HPDE6-E6E7 (cell line): Measurements from ENCODE around the gene SPON2.

ENCODE experiments used
- DNase-seq: peaks from one replicate; pipeline ENCODE4 v3.0.0; 2011; ENCODE audit warnings: missing footprints; ENCODE audit errors: extremely low spot score

The SPON2 gene

DNA sequence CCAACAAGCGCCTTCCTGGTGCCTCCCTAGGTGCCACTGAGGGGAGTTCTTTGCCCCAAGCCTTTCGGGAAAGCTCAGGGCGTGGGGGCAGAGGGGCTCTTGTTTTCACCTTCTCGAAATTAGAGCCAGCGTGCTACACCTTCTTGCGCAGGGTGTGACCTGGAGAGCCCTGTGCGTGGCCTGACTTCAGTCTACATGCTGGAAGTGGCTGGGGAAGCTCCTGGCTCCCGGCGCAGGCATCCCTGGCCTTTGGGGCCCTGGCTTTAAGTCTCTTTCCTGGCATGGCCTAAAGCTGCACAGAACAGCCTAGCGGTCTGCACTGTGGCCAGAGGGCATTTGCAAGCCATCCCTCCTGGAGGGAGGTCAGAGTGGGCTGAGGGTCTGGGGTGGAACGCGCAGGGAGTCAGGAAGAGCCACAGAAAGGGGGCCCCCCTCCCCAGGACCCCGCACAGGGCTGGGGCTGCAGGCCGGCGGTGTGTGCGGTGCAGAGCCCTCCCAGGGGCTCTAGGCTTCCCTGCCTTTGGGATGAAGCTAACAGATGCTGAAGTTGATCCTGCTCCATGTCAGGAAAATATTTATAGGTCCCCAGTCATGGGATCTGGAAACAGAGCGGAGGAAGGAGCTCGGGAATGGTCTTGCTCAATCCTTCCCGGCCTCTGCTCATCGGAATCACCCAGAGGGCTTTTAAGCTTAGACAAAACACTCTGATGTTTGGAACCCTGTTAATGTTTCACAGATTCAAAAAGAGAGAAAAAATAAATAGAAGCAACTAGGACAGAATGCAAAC is 781 bp upstream of the SPON2 start:
- DNase-seq = no peak

DNA sequence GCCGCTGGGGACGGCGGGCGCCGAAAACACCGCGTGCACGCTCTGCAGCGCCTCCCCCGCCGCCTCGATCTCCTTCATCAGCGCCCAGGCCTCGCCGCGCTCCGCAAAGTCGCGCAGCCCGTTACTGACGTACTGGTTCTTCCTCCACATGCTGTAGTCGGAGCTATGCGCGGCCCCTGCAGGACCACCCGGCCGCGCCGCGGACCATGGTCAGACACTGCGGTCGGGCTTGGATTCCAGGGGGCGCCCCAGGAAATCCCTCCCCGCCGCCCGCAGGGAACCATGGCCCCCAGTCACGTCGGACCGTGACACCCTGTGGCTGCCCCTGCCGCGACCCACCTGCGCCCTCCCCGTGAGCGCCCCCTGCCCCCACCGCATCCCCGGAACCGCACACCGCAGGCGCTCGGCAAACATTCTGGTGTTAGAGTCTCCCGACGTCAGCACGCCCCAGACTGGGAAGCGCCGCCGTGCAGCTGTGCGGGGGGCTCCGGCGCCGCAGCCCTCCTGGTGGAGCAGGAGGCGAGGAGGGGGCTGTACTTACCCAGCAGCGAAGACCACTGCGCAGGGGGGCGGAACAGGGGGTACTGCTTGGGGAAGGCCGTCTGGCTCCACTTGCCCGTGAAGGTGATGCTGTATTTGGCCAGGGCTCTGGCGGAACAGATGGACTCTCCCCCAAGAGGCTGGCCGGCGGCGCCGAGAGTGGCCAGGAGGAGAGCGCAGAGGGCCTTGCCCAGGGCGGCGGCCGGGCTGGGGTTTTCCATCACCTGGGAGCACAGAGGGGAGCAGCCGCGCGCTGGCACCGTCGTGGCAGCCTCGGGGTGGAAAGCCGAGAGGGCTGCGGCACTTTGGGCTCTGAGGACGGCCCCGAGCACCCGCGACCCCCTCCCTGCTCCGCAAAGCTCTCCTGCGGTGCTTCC is 814 bp downstream of the SPON2 start:
- no peak for DNase-seq

DNA sequence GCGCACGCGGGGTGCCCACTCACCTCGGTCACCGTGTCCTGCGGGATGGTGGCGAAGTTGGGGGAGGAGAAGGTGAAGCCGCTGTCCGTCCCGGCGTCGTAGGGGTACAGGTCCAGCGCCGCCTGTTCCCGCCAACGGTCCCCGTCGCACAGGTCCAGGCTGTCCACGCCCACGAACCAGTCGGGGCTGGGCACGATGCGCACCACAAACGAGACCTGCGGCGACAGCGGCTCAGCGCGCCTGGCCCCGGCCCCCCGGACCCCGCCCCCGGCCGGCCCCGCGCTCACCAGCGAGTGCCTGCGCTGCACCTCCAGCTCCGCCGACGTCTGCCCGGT is 1.4 kb downstream of the SPON2 start:
- no peak for DNase-seq

DNA sequence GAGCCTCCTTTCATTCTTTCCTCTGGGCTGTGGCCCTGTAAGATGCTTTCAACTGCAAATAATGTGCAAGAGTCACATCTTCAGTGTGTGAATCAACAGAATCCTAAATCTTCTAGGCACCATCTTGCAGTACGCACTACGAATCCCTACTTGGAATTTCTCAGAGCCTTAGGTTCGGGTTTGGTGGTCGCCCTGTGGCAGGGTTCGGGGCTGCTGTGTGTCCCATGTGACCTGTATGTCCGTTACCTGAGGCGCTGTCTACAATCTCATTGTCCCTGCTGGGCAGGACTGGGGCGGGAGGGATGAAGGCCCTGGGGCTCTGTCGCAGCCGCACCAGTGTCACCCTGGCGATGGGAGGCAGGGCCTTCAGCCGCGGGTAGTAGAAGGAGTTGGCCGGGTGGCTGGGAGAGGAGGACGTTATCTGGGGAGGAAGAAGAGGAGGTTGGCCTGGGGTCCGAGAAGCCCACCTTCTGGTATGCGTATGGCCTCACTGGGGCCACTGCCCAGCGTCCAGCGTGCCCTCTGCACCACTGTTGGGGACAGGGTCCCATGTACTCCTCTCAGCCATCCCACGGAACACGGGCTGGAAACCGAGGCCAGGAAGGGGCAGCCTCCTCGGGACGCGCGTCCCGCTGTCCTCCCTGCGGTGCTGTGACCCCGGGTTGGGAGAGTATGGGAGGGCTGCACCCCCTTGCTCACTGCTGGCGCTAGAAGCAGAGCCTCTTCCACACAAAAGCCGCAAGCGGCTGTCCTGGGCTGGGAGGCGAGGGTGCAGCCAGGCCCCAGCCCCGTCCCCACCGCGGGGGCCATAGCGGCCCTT is 2.0 kb downstream of the SPON2 start:
- DNase-seq = no peak

DNA sequence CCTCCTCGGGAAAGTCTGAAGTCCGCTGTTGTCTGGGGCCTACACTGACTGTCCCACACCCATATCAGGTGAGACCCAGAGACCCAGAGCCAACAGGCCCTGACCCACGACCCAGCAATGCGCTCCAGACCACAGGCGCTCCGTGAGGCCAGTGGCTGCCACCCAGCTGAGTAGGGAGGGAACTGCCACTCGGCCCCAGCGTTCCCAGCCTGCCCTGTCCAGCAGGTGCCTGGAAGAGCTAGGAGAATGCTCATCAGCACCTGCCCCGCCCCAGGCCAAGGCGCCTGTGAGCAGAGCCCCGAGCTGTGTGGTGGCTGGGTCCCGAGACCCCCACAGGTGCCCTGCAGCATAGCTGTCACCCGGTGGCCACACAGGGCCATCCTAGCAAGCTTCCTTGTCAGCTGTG is 2.7 kb downstream of the SPON2 start:
- DNase-seq = no peak

DNA sequence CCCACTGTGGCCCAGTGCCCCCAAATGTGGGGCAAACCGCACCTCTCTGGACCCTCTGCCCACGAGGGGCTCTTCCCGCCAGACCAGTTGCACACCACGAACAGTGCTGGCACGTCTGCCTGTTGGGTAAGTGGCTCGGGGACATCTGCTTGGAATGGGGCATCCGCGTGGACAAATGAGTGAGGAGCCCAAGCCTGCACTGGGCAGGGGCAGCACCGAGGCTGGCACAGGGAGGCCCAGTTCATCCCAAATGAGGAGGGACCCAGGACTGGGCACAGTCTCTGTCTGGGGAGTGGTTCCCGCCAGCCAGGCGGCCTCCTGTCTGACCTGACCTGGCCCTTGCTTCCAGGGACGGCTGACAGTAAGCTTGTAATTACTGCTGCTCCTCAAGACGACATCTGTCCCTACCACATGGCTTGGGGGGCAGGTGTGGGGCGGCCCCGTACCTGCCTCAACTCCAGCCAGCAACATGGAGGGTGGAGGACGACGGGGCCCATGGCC is 3.2 kb downstream of the SPON2 start:
- DNase-seq = no peak

DNA sequence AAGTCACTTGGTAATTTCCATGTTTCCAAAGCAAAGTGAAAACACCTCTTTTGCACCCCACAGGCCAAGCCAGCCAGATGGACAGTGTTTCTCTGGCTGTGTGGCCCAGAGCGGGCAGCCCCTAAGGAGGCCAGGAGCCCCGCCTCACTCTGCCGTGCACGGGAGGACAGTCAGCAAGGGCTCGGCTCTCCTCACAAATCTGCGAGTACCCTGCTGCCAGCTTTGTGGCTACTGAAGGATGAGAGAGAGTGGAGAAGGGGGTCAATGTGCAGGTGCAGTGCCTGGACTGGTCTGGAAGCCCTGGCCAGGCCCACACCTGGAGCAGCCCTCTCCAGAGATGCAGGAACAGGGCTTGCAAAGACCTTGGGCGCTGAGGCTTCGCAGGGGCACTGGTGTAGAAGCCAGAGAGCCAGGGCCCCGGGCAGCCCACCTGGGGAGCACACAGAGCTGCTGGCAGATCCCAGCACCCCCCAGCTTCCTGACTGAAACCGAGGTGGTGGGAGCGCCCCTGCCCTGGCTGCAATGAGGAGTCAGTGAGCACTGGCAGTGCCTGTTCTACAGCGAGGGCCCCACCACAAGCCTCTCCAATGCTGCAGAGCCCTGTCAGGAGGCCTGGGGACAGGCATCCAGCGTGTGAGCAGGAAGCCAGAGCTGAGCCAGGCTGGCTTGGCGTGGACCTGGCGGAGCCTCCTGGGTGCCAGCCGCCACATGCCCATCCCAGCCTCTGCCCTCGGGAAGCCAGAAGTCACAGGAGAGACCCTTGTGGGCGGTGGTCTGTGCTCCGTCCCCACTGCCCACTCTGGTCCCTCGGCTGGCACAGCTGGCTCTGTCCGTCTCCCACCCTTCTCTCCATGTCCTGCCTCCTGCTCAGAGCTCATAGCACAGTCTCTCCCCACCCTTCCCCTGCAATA is 3.9 kb downstream of the SPON2 start:
- DNase-seq = no peak

DNA sequence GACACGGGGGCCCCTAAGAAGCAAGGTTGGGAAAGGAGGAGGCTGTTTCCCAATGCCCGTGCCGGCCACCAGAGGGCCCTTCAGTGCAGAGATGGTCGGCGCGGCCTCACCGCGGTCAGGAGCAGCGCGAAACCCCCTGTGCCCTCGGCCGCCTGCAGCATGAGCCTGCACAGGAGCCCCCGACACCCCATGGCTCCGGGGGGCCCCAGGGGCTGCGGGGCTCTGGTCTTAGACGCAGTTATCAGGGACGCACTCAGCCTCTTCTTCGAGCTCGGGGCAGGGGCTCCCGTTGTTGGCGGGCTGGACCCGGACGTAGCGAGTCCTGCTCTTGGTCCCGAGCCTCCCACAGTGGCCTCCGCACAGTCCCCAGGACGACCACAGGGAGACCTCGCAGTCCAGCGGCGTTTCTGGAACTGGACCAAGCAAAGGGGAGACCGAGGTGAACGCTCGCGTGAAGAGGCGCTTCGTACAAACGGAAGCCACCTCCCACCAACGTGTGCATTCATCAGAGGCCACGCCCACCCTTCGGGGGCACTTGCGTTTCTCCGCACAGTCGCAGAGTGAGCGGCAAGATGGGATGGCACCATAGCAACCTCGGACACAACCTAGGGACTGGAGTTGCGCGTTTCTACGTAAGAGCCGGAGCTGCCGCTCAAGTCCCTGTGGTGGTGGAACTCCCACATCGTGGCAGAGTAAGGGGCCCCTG is 5.0 kb downstream of the SPON2 start:
- DNase-seq = peak; percentile 41

DNA sequence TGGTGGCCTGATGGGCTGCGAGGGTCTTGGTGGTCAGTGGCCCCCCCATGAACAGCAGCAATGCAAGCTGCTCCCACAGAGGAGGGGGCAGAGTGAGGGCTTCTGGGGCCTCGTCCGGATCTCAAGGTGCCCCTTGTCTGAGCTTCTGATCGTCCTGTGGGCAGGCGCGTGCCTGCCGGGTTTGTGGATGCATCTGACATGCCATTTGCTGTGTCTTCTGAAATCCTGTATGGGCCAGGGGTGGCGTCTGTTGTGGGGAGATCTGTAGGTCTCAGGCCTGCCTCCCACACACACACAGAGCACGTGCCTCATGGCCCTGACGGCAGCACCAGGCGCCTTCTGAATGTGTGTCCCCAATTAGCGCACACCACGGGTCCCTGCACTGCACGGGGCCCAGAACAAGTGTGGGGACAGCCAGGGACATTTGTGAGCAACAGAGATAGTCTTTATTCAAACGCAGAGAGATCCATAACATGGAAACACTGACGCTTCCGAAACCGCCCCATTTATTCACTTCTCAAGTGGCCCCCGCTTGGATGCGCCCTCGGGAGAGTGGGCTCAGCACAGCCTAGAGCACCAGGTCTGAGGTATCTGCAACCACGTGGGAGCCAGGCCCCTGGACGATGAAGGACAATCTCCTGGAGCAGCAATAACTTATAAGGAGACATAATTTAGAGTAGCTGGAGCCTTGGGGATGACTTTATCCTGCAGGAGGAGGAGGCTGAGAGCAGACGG is 5.7 kb downstream of the SPON2 start:
- no peak for DNase-seq

DNA sequence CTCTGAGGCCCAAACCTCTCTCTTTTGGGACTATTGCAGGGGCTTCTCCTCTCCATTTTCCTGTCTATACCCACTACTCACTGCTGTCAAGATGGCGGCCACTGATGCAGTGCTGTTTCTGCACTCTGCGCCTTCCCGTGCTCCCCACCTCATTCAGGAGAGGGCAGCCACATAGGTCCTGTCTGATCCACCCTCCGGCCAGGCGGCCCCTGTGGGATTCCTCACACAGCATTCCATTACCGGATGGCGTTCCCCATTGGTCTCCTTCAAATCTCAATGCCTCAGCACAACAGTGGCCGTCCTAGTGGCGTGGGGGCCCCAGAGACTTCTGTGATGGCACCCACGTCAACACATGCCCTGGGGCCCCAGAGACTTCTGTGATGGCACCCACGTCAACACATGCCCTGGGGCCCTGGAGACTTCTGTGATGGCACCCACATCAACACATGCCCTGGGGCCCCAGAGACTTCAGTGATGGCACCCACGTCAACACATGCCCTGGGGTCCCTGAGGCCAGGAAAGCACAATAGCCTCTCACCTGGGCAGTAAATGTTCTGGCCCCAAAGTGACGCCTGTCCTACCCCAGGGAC is 7.3 kb downstream of the SPON2 start:
- no peak for DNase-seq

DNA sequence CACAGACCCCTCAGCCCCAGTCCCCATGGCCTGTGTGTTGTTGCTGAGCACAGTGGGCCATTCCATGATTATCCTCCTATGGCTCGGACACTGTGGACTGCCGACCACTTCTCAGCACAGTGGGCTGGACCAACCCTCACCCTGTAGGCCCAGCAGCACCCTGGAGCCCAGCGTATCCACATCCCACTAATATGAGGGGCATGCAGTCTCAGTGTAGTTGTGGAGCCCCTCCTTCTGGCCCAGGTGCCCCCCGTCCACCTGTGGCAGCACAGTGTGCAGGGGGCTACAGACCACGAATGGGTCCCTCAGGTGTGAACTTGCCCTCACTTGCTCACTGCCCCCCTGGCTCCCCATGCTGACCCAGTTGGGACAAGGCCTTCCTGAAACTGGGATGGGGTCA is 7.9 kb downstream of the SPON2 start:
- DNase-seq = no peak

DNA sequence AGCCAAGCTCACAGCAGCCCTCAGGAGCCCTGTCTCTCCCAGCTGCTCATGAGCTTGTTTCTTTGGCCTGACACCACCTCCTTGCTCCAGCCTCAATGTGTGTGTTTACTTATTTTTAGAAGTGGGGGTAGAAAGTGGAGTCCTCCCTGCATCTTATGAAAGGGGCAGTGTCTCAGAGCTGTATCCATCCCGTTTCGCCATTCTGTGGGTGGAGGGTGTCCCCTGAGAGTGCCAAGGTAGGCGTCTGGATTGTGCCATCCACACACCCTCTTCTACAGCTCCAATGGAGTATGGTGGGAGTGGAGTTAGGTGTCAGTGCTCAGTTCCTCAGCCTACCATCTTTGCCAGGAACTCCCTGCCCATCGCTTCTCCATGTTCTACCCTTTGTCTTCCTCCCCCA is 8.3 kb downstream of the SPON2 start:
- DNase-seq = no peak

DNA sequence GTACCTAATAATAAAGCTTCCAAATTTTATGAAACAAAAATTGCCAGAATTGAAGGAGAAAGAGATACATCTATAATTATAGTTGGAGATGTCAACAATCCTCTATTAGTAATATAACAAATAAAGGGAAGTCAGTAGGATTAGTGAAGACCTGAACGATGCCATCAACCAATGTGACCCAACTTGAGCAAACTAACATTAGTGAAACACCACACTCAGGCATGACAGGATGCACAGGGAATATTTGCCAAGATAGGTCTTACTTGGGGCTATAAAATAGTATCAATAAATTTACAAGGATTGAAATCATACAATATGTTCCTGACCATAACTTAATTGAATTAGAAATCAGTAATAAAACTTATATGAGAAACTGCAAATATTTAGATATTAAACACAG is 12.0 kb downstream of the SPON2 start:
- DNase-seq = no peak

DNA sequence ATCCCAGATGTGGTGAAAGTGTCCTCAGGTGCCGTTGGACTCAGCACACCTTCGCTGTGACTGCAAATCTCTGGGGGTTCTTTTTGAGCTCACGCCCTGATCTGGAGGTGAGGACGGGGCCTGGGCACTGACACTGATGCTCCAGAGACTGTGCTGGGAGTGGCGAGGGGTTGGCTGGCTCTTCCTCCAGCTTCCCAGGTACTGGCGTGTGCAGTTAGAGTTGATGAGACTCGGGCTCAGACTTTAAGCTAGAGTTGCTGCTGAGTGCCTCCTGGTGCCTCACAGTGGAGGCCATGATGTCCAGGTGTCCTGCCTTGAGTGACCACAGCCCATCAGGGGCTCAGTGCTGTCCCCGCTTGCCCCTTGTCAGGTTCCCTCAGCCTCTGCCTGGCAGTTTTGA is 16.3 kb downstream of the SPON2 start:
- DNase-seq = no peak

DNA sequence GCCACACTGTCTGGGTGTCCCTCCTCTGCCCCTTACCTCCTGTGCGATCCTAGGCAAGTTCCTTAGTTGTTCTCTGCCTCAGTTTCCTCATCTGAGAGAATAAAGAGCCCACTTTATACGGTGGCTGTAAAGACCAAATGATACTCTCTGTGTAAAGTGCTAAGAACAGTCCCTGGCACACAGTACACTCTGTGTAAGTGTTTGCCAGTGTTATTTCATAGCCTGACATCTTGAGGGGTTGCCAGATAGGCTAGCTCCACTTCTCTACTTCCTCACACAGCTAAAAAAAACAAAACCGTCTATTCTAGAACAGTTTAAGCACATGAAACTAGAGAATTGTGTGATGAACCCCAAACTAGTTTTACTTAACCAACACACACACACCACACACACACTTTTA is 17.1 kb downstream of the SPON2 start:
- no peak for DNase-seq

DNA sequence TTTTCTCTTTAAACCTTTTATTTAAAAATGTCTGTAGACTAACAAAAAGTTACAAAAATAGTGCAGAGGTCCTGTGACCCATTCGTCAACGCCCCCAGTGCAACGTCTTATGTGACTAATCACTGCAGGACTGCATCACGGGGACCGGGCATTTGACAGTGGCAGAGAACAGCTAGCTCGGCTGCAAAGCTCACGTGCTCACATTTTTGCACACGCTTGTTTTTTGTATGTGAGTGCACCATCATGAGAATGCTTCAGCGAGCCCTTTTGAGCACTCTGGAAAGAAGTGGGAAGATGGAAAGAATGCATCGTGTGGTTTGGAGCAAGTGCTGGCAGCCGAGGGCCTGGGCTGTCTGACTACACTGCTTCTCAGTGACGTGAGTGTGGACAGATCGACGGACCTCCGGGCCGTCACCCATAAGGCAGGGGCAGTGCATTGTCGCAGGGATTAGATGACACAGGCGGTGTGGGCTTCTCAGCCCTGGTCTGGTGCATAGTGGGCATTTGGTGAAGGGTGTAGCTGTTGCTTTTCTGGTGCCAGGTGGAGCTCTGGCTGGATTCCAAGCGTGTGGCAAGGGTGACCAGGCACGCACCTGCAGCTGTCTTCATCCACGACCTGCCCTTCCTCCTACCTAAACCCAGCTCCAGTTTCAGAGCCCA is 17.7 kb downstream of the SPON2 start:
- DNase-seq = no peak

DNA sequence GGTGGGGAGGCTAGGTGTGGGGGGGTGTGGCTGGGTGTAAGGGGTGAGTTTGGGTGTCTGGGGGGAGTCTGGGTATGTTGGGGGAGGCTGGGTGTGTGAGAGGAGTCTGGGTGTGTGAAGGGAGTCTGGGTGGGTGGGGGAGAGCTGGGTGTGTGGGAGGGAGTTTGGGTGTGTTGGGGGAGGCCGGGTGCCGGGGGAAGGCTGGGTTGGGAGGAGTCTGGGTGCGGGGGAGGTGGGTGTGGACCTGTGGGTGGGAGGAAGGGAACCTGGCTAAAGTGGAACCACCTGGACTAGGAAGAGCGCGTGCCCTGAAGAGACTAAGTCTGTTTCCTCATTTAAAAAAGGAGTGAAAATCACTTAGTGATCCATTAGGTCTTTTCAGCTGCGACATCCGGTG is 18.3 kb downstream of the SPON2 start:
- no peak for DNase-seq

DNA sequence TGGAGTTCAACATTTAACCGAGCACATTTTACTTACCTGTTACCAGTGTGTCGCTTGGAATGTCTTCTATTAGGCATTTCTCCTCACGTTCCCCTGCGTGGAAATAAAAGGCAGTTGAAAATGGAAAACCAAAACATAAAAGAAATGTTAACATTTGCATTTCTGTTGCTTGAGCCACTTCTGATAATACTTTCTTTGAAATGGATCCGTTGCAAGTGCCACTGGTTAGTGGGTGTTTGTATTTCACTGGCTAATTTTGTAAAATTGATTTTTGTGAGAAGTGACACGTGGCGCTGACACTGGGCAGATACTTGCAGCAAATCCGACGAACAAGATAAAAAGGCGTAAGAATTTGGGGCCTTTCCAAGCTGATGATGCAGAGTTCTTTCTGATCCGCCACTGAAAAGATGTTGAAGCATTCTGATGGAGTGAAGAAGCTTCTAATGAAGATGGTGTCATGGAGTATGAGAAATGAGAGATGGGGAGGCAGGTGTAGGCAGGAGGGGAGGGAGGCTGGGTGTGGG is 18.8 kb downstream of the SPON2 start:
- no peak for DNase-seq

DNA sequence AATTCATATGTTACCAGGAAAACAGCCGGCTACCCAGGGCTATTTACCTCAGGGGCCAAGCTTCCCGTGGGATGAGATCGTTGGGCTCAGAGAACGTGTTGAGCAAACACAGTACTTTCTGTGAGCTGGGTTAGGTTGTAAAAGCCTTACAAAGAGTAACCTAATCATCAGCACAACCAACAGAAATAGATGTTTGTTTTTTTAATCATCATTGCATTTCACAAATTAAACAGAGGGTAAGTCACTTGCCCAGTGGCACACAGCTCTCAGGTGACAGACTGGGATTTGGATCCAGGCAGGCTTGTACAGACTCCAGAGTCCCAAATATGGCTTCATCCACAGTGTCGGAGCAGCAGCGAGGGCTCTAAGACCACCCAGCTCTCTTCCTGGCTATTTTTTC is 20.1 kb downstream of the SPON2 start:
- no peak for DNase-seq
